SU-DHL-6 (cell line): ENCODE measurements around the gene EPO.

Experiments used
- H2AFZ ChIP-seq: fragments of 200-600 bp; sonication (generic); 2 replicates; pipeline ENCODE4 v1.6.1; 2014; ENCODE audit warnings: low read depth, mild to moderate bottlenecking, moderate library complexity, mixed read lengths, antibody characterized with exemption, low read length; ENCODE audit not compliant: severe bottlenecking
- H3F3A ChIP-seq: fragments of 200-600 bp; shearing (Covaris generic); 2 replicates; pipeline ENCODE4 v1.6.0; 2016; ENCODE audit warnings: antibody characterized with exemption, mild to moderate bottlenecking; ENCODE audit not compliant: insufficient read depth
- H3K27ac ChIP-seq: fragments of 200-600 bp; sonication (generic); 2 replicates; pipeline ENCODE4 v1.5.1; 2016; ENCODE audit warnings: low read depth, mild to moderate bottlenecking, low read length, moderate library complexity, mixed read lengths
- H3K27me3 ChIP-seq: fragments of 200-600 bp; sonication (generic), shearing (Covaris generic); 2 replicates; pipeline ENCODE4 v1.6.0; 2014; ENCODE audit warnings: mild to moderate bottlenecking, low read length
- H3K36me3 ChIP-seq: fragments of 200-600 bp; sonication (generic); 2 replicates; pipeline ENCODE4 v1.6.1; 2014; ENCODE audit warnings: mild to moderate bottlenecking, low read length, mixed read lengths
- H3K4me2 ChIP-seq: fragments of 300-600, 200-600 bp; shearing (Covaris generic), sonication (generic); 2 replicates; pipeline ENCODE4 v1.6.0; 2014; ENCODE audit warnings: low read length, low read depth, mild to moderate bottlenecking; ENCODE audit not compliant: poor library complexity, severe bottlenecking
- H3K4me3 ChIP-seq: fragments of 200-600 bp; sonication (generic); 2 replicates; pipeline ENCODE4 v1.5.1; 2014; ENCODE audit warnings: antibody characterized with exemption, low read length, mild to moderate bottlenecking, mixed read lengths; ENCODE audit not compliant: insufficient read depth, poor library complexity, severe bottlenecking
- H3K79me2 ChIP-seq: fragments of 200-600 bp; sonication (generic); 2 replicates; pipeline ENCODE4 v1.6.1; 2014; ENCODE audit warnings: mild to moderate bottlenecking, low read length, moderate library complexity; ENCODE audit not compliant: insufficient read depth
- H3K9ac ChIP-seq: fragments of 200-600 bp; sonication (generic); 2 replicates; pipeline ENCODE4 v1.7.0; 2014; ENCODE audit warnings: mild to moderate bottlenecking, low read length
- H3K9me2 ChIP-seq: fragments of 200-600 bp; sonication (generic); replicated peaks from 2 replicates; pipeline ENCODE4 v1.6.1; 2014; ENCODE audit warnings: low read length; ENCODE audit not compliant: insufficient read depth
- H3K9me3 ChIP-seq: fragments of 200-600 bp; sonication (generic); 2 replicates; pipeline ENCODE4 v1.6.1; 2014; ENCODE audit warnings: low read length, mixed read lengths; ENCODE audit not compliant: insufficient read depth
- H4K20me1 ChIP-seq: fragments of 200-600 bp; sonication (generic); 2 replicates; pipeline ENCODE4 v1.6.1; 2014; ENCODE audit warnings: low read depth, mild to moderate bottlenecking, antibody characterized with exemption, low read length, moderate library complexity, mixed read lengths
- EZH2phosphoT487 ChIP-seq: fragments of 200-600 bp; sonication (generic), shearing (Covaris generic); conservative IDR thresholded peaks from 2 replicates; pipeline ENCODE4 v1.6.1; 2018; ENCODE audit warnings: mild to moderate bottlenecking, antibody characterized with exemption, low read length, moderate library complexity, mixed read lengths
- TF ChIP-seq, protein P1 (sequence below): fragments of 200-600 bp; sonication (generic); IDR thresholded peaks from one replicate; pipeline ENCODE4 v1.5.1; 2017; ENCODE audit warnings: antibody characterized with exemption, mild to moderate bottlenecking, low read length, moderate library complexity; ENCODE audit not compliant: insufficient read depth, poor library complexity, severe bottlenecking

EPO gene

GRCh38 chr7:100675581-100676350 lies 44.5 kb upstream of the EPO start:
- Histone ChIP-seq H3F3A (peaks cover 22% of the 10 kb centered on the region), H3K4me3 (peak overlapping the region; percentile 86), H3K27me3 (no peaks in the 10 kb centered on the region), H3K36me3 (no peaks in the 10 kb centered on the region), H3K27ac (peak overlapping the region; percentile 70), H3K9ac (peak overlapping the region; percentile 87), H2AFZ (no peak overlapping the region), H3K4me2 (peak overlapping the region; percentile 71), H4K20me1 (no peaks in the 10 kb centered on the region; the same call in 1 of the 2 replicates), H3K79me2 (peaks cover 13% of the 10 kb centered on the region), H3K9me3 (no peaks in the 10 kb centered on the region), H3K9me2 (no peaks in the 10 kb centered on the region)
- TF ChIP-seq, protein P1, sequence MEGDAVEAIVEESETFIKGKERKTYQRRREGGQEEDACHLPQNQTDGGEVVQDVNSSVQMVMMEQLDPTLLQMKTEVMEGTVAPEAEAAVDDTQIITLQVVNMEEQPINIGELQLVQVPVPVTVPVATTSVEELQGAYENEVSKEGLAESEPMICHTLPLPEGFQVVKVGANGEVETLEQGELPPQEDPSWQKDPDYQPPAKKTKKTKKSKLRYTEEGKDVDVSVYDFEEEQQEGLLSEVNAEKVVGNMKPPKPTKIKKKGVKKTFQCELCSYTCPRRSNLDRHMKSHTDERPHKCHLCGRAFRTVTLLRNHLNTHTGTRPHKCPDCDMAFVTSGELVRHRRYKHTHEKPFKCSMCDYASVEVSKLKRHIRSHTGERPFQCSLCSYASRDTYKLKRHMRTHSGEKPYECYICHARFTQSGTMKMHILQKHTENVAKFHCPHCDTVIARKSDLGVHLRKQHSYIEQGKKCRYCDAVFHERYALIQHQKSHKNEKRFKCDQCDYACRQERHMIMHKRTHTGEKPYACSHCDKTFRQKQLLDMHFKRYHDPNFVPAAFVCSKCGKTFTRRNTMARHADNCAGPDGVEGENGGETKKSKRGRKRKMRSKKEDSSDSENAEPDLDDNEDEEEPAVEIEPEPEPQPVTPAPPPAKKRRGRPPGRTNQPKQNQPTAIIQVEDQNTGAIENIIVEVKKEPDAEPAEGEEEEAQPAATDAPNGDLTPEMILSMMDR = no peak
- TF ChIP-seq EZH2phosphoT487 = no peak

DNA sequence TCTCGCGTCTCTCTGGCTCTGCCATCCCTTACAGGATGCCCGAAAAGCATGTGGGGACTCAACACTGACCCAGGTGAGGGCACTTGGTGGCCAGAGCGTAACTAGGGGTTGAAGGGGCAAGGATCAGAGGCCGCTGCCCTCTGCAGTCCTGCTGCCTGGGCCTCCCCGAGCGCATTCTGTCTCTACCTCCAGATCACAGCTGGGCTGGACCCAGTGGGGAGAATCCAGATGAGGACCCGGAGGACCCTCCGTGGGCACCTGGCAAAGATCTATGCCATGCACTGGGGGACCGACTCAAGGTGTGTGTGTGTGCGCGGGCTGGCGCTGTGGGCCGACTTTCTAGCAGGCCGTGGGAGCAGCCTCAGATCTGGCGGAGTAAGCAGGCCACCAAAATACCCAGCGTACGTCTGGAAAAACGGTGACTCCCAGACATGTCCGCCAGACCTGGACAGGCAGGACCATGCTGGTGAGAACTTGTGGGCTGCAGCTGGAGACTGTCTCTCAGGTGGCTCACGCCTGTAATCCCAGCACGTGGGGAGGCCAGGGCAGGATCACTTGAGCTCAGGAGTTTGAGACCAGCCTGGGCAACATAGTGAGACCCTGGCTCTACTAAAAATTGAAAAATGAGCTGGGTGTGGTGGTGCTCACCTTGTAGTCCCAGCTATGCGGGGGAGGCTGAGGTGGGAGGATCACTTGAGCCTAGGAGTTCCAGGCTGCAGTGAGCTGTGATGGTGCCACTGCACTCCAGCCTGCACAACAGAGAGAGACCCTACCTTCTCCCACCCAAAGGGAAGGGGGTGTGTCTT lies 43.6 kb upstream of the EPO start:
- H3K9me2 ChIP-seq = no peaks in the 10 kb centered on the region
- H2AFZ ChIP-seq = no peak overlapping the region
- H3K4me3 ChIP-seq = no peak overlapping the region
- TF ChIP-seq, protein P1 = no peak
- TF ChIP-seq EZH2phosphoT487 = no peak
- peak overlapping the region; percentile 71 for H3K4me2 ChIP-seq
- no peaks in the 10 kb centered on the region; the same call in 1 of the 2 replicates for H4K20me1 ChIP-seq
- H3K36me3 ChIP-seq = no peaks in the 10 kb centered on the region
- H3K27me3 ChIP-seq = no peaks in the 10 kb centered on the region
- peaks cover 13% of the 10 kb centered on the region for H3K79me2 ChIP-seq
- no peaks in the 10 kb centered on the region for H3K9me3 ChIP-seq
- H3F3A ChIP-seq = peaks cover 24% of the 10 kb centered on the region
- H3K9ac ChIP-seq = peak overlapping the region; percentile 87
- H3K27ac ChIP-seq = peak overlapping the region; percentile 70

GRCh38 chr7:100677308-100678267 lies 42.7 kb upstream of the EPO start:
- H3F3A ChIP-seq = peaks cover 24% of the 10 kb centered on the region
- H3K4me3 ChIP-seq = no peak overlapping the region
- H3K4me2 ChIP-seq = no peak overlapping the region
- H3K9ac ChIP-seq = no peak overlapping the region
- no peaks in the 10 kb centered on the region; the same call in 1 of the 2 replicates for H4K20me1 ChIP-seq
- H3K36me3 ChIP-seq = no peaks in the 10 kb centered on the region
- H3K27me3 ChIP-seq = no peaks in the 10 kb centered on the region
- no peak overlapping the region for H2AFZ ChIP-seq
- H3K9me2 ChIP-seq = no peaks in the 10 kb centered on the region
- peaks cover 13% of the 10 kb centered on the region for H3K79me2 ChIP-seq
- no peak overlapping the region for H3K27ac ChIP-seq
- TF ChIP-seq EZH2phosphoT487 = no peak
- TF ChIP-seq, protein P1 = no peak
- no peaks in the 10 kb centered on the region for H3K9me3 ChIP-seq
